ENCODE data around the gene SMYD3.

The SMYD3 gene

DNA sequence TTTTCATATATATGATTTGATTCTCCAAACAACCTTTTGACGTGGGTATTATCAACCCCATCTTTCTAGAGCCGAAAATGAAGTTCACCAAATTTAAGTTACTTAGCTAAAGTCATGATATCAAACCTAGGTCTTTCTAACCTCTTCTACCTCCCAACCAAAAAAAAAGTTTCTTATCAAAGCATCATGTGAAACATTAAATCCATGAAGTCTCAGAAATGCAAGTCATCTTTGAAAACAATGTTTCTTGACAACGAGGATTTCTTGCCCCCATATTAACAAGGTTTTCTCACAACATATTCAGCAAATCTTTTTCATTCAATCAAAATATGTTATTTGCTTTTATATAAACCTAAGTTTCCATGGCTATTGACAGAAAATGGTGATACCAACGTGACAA lies 306.3 kb downstream of the SMYD3 start:
- DNase-seq, result no peak

DNA sequence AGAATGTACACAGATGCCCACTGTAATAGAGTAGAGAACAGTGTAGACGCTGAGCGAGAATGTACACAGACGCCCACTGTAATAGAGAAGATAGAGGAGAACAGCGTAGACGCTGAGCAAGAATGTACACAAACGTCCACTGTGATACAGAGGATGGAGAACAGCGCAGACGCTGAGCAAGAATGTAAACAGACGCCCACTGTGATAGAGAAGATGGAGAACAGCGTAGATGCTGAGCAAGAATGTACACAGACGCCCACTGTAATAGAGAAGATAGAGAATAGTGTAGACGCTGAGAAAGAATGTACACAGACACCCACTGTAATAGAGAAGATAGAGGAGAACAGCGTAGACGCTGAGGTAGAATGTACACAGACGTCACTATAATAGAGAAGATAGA lies 306.9 kb downstream of the SMYD3 start:
- no peak for DNase-seq

DNA sequence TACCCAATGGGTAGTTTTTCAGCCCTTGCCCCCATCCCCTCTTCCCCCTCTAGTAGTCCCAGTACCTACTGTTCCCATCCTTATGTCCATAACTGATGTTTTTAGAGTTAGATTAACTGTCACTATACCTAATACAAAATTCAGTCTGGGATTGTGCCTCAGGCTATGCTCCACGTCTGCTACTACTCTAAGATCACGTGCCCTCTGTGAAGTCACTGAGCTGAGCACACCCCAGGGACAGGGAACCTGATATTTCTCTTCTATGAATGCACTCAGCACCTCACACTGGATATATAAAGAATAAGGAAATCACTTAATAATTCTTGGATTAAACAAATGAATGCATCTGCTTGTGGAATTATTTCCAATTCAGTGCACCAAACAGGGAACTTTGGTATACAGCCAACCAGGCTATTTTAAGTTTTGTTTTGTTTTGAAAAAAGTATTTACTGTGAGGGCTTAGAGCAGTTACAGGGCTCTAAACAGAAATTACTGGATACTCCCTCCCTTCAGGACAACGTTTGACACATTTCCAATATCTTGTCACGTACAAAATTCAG lies 307.9 kb downstream of the SMYD3 start:
- no peak for DNase-seq

DNA sequence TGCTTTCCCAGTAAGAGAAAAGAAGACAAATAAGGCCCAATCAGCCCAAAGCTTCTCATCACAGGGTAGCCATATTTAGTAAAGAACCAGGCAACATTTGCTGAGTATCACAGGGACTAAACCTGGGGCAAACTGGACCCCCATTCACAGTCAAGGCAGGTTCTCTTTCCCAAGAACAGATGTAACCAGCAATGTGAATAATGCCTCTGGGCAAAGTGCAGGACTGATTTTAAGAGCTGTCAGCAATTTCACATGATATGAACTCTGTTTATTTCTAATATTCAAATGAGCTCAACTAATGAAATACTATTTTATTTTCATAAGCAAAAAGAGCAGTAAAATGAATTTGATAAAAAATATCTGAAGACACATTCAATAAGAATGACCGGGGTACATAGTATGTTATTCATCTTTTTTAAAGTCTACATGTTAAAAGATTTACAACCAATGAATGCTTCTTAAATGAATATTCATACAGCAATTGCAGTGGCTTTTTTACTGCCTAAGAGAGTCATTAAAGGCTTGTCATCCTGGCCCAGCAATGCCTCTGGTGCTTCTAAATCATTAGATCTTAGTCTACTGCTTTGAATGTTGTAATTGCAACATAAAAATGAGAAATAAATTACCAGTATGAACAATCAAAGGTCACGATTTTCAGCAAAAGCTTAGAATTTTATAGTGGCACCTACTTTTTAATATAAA lies 308.8 kb downstream of the SMYD3 start:
- DNase-seq, result no peak

DNA sequence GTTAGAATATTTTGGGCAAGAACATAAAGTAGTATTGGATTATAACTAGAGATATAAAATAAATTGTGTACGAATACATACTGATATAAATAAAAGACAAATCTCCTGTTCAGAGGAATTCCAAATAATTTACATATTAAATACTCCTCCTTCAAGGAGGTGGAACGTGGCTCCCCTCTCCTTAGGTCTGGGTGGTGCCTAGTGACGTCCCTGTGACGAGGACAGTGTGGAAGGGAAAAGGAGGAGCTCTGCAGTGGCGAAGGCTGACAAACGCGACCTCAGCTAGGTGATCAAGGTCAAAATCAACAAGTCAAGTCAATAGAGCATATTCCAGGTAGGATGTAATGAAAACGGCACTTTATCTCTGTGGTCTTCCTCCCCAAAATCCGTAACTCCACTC lies 310.0 kb downstream of the SMYD3 start:
- no peak for DNase-seq

DNA sequence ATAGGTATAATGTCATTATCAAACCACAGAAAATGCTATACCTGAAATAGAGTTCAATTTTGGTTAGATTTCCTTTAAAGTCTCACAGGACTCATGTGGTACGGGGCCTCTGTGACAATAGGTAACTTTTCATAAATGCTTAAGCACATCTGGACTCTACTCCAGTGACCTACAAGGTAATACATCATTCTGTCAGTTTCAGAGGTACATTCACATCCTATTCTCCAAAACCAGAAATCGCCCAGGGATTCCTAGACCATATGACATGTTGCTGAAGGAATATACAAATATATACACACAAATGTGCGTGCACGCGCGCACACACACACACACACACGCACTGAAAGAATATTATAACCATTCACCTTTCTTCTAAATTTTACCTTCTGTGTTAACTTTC lies 311.8 kb downstream of the SMYD3 start:
- no peak for DNase-seq

DNA sequence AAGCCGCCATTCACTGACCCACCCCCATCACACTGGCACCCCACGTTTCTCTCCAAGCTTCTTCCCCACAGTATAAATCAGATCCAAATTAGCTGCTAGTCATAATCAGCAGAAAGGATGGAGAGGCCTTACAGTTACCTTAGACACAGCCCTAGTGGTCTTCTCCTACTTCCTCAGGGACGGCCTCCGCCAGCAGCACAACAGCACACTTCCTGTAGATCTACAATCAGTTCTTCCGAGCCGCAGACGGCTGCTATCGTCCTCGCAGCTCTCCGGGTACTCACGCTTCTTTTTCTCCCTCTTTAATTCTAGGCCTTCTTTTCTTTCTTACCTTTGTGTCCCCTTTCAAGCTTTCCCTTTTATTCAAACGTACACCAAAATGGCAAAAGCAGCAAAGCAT lies 313.5 kb downstream of the SMYD3 start:
- no peak for DNase-seq

DNA sequence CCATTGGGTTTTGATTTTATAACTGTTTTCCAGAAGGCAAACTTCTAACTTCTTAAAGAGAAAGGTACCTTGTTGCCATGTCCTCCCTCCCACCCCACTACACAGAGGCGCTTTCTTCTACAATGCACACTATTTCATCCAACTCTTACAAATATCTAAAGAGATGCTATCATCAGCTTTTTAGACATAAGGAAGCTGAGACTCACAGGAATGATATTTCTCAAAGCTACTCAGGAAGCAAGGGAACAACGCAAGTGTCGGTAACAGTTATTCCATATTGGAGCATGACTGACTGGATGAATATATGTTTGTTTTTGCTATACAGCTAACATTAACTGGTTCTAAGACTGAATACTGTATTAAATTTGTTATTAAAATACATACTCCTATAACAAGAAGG lies 318.0 kb downstream of the SMYD3 start:
- DNase-seq, result no peak

DNA sequence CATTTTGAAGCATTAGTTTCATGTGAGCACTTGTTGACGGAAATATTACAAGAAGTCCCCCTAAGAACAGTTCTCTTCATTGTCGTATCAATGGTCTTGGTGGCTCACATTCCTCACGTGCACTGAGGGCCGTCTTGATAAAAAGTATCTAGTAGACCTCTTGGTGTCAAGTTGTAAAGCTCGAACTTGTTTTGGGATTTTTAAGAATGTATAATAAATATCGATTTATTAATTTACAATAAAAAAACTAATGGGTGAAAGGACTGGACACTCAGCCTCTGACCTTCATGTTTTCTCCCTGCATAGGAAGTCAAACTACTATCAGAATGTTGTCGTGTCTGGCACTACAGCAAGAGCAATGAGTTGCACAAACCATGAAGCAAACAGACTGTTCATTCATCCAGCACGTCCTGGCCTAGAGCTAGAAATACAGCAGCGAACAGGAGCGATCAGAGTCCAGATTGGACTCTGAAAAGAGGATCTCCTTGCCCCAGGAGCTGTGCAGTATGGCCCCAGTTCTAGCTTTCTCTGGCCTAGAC lies 319.2 kb downstream of the SMYD3 start:
- DNase-seq, result no peak

DNA sequence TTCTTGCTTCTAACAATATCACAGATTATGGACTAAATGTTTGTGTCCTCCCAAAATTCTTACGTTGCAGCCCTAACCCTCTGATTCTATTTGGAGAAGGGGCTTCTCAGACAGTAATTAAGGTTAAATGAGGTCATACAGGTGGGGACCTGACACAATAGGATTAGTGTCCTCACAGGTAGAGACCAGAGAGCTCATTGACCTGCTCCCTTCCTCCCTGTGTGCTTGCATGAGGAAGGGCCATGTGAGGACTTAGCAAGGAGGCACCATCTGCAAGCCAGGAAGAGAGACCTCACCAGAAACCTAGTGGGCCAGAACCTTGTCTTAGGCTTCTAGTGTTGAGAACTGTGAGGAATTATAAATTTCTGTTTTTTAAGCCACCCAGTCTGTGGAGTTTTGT lies 322.6 kb downstream of the SMYD3 start:
- DNase-seq, result no peak

DNA sequence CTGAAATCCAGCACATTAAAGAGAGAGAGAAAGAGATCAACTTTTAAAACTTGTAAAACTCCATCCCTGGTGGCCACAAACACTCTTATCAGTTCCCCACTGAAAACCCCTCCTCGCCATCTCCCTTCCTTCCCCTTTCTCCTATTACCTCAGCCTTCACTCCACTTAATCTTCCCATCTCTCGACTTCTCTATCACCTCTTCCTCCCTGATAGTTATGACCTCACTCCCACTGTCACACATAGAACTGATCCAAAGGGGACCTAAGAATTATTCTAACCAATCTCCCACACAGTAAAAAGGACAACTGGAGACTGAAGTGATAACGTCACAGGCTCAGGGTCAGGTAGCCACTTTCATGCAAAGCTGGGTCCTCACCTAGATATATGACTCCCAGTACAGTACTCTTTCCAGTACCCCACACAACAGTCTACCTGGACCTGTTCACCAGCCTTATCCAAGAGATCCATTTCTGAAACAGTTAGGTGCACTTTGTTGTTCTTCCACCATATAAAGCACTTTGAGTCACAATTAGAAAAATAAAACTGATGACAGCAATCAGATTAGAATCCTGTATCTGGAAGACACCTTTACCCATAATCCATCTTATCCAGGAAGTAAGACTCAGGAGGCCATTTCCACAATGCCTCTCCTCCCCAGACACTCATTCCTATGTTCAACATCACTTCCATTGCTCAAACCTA lies 324.8 kb downstream of the SMYD3 start:
- no peak for DNase-seq

DNA sequence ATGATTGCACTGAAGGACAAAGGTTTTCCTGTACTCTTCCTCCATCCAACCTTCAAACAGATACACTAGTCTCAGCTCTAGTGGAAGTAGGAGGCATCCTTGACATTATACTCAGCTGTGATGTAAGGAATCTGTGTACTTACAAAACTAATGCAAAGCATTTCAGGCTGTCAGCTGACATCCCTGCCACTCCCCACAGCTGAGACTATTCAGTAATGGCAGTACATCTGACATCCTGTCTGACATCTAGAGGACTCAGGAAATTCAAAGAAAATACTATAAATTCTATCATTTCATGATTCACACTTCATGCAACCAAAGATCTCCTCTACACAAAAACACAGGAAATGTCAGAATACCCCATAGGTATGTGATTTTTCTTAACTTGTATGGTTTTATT lies 325.8 kb downstream of the SMYD3 start:
- DNase-seq, result no peak

DNA sequence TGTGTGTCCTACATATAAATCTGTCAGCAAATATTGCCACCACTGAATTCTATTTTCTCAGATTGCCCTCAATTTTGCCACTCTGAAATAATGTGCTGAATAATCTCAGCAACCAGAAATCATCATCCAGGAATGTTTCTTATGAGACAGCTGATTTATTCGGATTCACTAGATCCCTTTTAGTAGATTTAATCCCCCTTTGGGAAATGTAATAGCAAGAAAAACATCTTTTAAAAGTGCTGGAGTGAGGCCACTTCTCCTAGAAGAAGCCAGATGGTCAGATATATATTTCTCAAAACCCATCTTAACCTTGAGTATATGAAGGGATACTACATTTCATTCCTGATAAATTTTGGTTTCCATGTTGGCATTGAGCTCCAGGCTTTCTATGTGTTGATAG lies 327.7 kb downstream of the SMYD3 start:
- DNase-seq, result no peak

DNA sequence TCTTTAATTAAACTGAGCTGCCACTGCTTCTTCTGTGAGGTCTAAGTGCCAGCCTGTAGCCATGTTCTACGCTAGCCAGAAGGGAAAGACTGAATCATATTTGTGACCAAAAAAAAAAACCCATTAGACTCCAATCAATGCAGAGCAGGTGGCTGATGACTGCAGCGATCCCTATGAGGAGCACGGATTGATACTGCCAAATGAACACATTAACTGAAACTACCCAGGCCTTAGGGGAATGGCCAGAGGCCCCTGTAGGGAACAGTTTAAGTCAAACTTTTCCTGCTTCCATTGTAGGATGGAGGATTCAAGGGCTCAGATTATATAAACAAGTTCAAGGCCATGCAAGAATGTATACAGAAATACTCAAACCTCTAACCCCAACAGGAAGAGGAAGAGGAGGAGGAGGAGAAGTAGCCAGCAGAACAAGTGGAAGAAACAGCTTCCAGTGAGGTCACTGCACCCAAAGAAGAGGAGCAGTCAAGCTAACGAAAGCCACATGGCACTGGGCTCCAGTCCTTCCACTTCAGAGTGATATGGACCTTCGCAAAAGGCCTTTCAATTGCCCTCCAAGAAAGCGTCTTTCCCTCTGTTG lies 328.3 kb downstream of the SMYD3 start:
- no peak for DNase-seq

DNA sequence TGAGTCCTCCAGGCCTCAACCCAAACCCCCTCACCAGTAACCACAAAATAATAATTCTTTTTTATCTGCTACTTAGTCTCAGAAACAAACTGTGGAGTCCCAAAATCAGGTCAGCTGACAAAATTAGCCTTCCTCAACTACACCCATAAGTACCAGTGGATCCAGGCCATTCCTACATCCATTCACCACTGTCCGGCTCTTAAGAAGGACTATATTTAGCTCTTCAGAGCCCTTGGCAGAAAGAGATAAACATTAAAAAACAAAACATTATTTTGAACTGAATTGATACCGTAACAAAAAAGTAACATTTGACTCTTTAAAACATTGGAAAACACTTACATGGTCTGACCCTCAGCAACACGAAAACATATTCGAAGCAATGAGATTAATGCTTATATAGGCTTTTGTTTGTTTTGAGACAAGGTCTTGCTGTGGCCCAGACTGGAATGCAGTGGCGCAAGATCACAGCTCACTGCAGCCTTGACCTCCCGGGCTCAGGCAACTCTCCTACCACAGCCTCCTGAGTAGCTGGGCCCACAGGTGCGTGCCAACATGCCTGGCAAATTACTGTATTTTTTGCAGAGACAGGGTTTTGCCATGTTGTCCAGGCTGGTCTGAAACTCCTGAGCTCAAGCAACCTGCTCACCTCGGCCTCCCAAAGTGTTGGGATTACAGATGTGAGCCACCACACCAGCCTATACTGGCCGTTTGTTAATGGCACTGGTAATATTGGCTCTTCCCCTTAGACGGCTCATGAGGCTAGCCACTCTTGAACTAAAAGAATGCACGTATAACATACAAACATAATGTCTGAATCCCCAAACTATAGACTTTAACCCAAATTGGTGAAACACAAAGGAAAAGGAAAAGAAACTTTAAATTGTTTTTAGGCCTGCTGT lies 330.7 kb downstream of the SMYD3 start:
- DNase-seq, result no peak

DNA sequence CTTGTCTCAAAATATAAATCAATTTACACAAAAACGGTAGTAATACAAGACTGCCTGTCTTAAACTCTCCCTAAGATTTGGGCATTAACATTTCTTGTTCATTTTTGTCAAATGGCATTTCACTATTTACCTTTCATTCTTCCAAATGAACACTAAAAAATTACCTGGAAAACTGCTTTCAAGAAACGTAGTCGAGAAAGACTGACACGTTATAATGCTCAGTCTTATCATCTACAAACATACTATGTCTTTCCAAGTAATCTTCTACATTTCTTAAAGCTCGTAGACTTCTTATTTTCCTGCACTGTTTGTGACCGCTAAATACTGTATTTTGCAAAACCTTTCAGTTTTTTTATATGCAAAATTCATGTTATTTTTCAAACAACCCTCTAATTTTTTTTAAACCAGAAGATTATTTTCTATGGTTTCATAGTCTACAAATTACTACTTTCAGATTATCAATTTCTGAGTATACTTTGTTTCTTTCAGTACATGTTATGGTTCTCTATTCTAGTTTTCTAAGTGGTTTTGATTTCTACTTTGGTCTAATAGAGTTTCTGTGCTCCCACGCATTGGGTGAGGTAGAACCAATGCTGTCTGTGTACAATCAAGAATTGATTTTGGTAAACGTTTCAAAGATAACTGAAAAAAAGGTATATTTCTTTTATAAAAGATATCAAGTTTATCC lies 336.4 kb downstream of the SMYD3 start:
- DNase-seq, result no peak

DNA sequence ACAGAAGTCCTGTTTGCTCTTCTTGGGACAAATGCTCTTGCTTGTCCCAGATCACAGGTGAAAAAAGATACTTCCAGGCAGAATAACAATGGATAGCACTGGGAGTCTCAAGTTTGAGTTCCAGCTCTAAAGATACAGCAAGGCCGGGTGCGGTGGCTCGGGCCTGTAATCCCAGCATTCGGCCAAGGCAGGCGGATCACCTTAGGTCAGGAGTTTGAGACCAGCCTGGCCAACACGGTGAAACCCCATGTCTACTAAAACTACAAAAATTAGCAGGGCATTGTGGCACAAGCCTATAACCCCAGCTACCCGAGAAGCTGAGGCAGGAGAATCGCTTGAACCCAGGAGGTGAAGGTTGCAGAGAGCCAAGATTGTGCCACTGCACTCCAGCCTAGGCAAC lies 337.6 kb downstream of the SMYD3 start:
- no peak for DNase-seq

DNA sequence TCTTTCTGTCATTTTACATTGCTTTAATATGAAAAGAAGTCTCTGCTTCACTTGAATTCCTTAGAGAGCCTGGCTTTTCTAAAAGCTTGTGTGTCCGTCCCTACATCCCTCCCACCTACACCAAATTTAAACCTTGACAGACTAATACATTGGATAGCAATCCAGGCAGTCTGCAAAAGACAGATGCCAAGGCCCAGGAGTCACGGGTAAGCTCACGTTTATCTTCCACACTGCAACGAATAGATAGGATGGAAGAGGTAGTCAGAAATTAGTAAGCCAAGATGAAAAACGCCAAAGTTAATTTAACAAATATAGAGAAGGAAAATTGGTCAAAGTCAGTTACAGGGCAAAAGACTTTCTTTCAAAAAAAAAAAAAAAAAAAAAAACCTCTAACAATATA lies 338.1 kb downstream of the SMYD3 start:
- no peak for DNase-seq

DNA sequence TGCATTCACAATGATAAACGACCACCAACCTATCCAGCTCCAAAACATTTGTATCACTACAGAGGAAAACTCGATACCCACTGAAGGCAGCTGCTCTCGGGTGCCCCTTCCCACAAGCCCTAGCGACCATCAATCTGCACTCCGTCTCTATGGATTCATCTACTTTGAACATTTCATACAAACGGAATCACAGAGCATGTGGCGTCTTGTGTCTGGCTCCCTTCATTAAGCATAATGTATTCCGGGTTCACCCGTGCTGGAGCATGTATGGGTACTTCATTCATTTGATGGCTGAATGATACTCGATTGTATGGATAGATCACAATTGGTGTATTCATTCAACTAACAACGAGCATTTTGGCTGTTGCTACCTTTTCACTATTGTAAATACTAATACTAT lies 340.2 kb downstream of the SMYD3 start:
- DNase-seq, result peak; percentile 62

DNA sequence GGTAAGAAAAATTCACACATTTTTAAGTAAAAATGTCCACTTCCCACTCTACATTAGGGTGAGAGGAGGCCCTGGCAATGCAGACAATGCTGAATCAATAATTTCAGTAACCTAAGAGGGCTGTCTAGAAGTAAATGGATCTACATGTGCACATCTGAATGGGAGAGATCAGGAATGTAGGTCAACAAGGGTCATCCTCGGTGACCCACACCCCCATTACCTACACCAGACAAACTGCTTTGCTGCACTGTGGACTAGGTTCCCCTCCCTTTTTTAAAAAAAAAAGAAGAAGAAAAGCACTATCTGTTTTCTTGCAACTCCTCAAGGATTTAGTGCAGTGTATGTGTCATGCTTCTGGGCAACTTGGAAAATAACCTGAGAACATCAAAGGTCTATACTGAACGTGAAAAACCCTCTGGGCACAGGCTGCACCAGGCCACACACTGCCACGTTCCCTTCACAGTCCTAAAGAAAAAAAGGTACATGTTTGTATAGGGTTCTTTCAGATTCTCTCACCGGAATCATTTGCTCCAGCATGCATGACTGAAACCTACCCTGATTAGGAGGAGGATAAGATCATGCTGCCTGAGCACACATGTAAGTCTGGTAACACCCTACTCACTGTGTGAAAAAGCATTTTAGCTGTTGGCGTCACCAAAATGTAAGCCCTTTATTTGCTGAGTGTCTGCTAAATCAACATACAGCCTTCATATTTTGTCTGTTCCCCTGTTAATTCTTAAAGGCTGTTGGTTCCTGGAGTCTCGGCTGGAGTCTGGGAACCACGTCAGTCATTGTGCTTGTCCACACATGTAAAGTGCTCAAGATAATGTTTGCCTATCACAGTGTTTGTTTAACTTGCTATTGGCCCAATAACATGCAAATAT lies 341.0 kb downstream of the SMYD3 start:
- peak; percentile 93 for DNase-seq

DNA sequence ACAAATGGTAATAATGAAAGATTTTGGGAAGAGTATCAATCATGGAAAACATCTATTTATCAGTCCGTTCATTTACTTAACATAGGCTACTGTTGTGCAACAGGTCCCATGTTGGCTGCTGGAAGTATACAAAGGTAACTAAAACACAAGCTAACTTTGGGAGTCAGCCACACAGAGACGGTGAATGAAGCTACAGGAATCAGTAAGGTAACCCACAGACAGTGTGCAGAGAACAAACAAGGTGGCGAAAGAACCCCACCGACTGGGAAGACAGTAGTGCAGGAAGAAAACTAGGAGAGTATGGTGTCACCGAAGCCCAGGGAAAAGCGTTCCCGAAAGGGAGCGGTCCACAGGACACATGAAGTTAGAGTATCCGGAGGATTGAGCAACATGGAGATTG lies 342.3 kb downstream of the SMYD3 start:
- DNase-seq, result no peak

Data from DMS53 (cell line).